Upper lobe of left lung (tissue), 6 donors: ENCODE results near the gene CCT6A. TPM values are rescaled to one million over a fixed set of nuclear protein-coding genes. Genes with fewer than 3 reads are reported as not detected.
A peak's percentile ranks its signal among the peaks of the same experiment; 100 is the strongest.

Source experiments
- ATAC-seq, 2 donors: fragments of 200-7000 bp; cut with Tn5 transposase; one replicate each; pipeline ENCODE4 v1.9.1; 2022; ENCODE audit warnings: mild to moderate bottlenecking in 2 of 2, moderate library complexity in 2 of 2; ENCODE audit not compliant: low FRiP score in 2 of 2
- DNase-seq, 2 donors: peaks; one replicate each; pipeline ENCODE4 v3.0.0-alpha.2; 2019 to 2020
- H3K27ac ChIP-seq, 4 donors: fragments of 200-600 bp; sonication (generic); one replicate each; pipeline ENCODE4 v1.5.1; 2016 to 2019
- H3K27me3 ChIP-seq, 4 donors: fragments of 200-600 bp; sonication (generic); one replicate each; pipeline ENCODE4 v1.5.1; 2017 to 2019
- H3K36me3 ChIP-seq, 4 donors: fragments of 200-600 bp; sonication (generic); one replicate each; pipeline ENCODE4 v1.5.1; 2016 to 2019
- H3K4me1 ChIP-seq, 4 donors: fragments of 200-600 bp; sonication (generic); one replicate each; pipeline ENCODE4 v1.5.1; 2018 to 2019
- H3K4me3 ChIP-seq, 4 donors: fragments of 200-600 bp; sonication (generic); one replicate each; pipeline ENCODE4 v1.5.1; 2017 to 2019; ENCODE audit warnings: mild to moderate bottlenecking in 2 of 4, moderate library complexity in 1 of 4
- H3K9me3 ChIP-seq, 4 donors: fragments of 200-600 bp; sonication (generic); one replicate each; pipeline ENCODE4 v1.5.1; 2018 to 2019
- CTCF ChIP-seq, 6 experiments: fragments of 450-650 bp in 4 of 6; fragments of 200-600 bp in 2 of 6; sonication (generic) in 2 of 6; IDR thresholded peaks; one replicate each; pipeline ENCODE4 v1.5.1; 2016 to 2019; ENCODE audit warnings: antibody characterized with exemption in 6 of 6
- EP300 ChIP-seq, 4 donors: sonication (generic); formaldehyde crosslinking; IDR thresholded peaks; one replicate each; pipeline ENCODE4 v1.5.1; 2017; ENCODE audit warnings: antibody characterized with exemption in 4 of 4, control low read depth in 2 of 4
- POLR2A ChIP-seq, 4 donors: fragments of 450-650 bp; IDR thresholded peaks; one replicate each; pipeline ENCODE4 v1.5.1; 2016 to 2017; ENCODE audit warnings: antibody characterized with exemption in 4 of 4, mild to moderate bottlenecking in 2 of 4
- POLR2AphosphoS5 ChIP-seq, 2 donors: sonication (generic); formaldehyde crosslinking; IDR thresholded peaks; one replicate each; pipeline ENCODE4 v1.5.1; 2017; ENCODE audit warnings: antibody characterized with exemption in 2 of 2
- WGBS, 2 donors: methylation state at CpG; one replicate each; pipeline ENCODE4 v1.1.5; 2017 to 2018; 5-methylcytosine and 5-hydroxymethylcytosine counted together
- total RNA-seq, 6 donors: library from RNA; depleted of rRNA in 4 of 6; stranded (reverse); fragments of >200 nt in 4 of 6; gene quantifications; one replicate each; pipeline versions ENCODE4 v1.1.0 to v1.2.1, GENCODE V29; 2016 to 2021
- donor health status: DM: no; HTN: no; CAD: no; lungs with moderate emphysema.
- donor health status: DM: no; HTN: yes; CAD: no; lungs with severe emphysema.

Gene CCT6A
- total RNA-seq, 6 donors from 2014 or later: 48.4 to 115 (median 67.6) TPM

DNA sequence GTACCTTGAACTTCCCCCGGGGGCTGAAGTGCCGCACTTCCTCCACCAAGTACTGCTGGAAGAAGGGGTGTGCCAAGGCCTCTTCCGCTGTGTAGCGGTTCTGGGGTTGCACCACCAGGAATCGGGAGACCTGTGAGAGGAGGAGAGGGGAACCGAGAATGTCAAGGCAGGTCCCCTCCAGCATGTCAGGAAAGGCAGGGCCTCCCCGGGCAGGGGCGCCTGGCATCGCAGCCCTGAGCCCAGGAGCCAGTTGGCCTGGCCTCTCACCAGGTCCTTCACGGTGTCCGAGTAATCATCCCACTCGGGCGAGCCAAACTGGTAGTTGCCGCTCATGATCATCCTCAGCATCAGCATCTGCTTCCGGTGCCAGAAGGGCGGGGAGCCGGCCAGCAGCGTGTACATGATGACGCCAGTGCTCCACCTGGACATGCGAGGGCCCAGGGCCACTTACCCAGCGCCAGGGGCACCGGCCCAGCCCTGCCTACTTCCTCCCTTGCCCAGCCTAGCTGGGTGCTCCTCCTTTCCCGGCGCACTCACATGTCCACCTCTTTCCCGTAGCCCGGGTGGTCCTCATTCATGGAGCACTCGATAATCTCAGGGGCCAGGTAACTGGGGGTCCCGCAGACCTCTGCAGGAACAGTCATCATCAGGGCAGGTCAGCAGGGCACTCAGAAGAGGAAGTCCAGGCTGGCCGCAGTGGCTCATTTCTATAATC is 30.2 kb downstream of the CCT6A start:
- peaks cover 0 to 10% (median 9%) of the 10 kb centered on the region in 4 donors for H3K4me1 ChIP-seq
- H3K36me3 ChIP-seq: peaks cover 3 to 34% (median 26%) of the 10 kb centered on the region in 4 donors
- H3K27me3 ChIP-seq: no peaks in the 10 kb centered on the region
- no peak overlapping the region for H3K27ac ChIP-seq
- no peak for TF ChIP-seq POLR2AphosphoS5 (IDR thresholded peaks at IDR 0.05)
- no peak for TF ChIP-seq CTCF (IDR thresholded peaks at IDR 0.05)
- no peak for TF ChIP-seq POLR2A (IDR thresholded peaks at IDR 0.05)
- no peak for TF ChIP-seq EP300 (IDR thresholded peaks at IDR 0.05)
- ATAC-seq: no peak
- DNase-seq: peak in 1 of 2 donors; percentile 69
- H3K4me3 ChIP-seq: no peak overlapping the region
- no peaks in the 10 kb centered on the region for H3K9me3 ChIP-seq
- WGBS, 2 donors: 91 to 95% methylated on average over 11 to 27 of the region's 29 CpGs

GRCh38 chr7:56083150-56083785 is 31.7 kb downstream of the CCT6A start:
- Histone ChIP-seq H3K27me3 (no peaks in the 10 kb centered on the region), H3K4me3 (no peak overlapping the region), H3K9me3 (no peaks in the 10 kb centered on the region), H3K4me1 (peaks cover 0 to 10% (median 9%) of the 10 kb centered on the region in 4 donors), H3K27ac (no peak overlapping the region), H3K36me3 (peaks cover 2 to 33% (median 19%) of the 10 kb centered on the region in 4 donors)
- TF ChIP-seq EP300 (IDR thresholded peaks at IDR 0.05) (no peak), POLR2AphosphoS5 (IDR thresholded peaks at IDR 0.05) (no peak), CTCF (IDR thresholded peaks at IDR 0.05) (no peak), POLR2A (IDR thresholded peaks at IDR 0.05) (no peak)
- WGBS, 2 donors: 66 to 75% methylated on average over 9 to 13 of the region's 13 CpGs
- ATAC-seq: no peak
- DNase-seq: no peak

DNA sequence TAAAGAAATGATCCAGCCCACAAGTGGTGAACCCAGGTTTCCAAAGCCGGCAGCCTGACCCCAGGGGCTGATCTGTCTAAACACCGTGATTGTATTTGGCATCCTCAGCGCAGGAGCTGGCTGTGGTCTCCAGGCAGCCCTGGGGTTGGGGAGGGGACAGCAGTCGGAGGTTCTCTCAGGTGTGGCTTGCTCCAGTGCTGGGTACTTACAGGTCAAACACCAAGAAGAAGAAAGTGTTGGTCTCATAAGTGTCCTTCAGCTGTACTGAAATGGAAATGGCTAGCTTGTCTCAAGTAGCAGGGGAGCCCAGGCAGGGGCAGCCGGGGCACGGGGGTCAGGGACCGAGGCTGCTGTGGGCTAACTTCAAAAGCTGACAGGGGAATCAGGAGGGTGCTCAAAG is 35.2 kb downstream of the CCT6A start:
- H3K4me3 ChIP-seq: no peak overlapping the region
- H3K27me3 ChIP-seq: no peaks in the 10 kb centered on the region
- DNase-seq: no peak
- no peak overlapping the region for H3K27ac ChIP-seq
- WGBS, 2 donors: 92 to 94% methylated on average over 7 of the region's 7 CpGs
- TF ChIP-seq POLR2AphosphoS5 (IDR thresholded peaks at IDR 0.05): no peak
- TF ChIP-seq EP300 (IDR thresholded peaks at IDR 0.05): no peak
- TF ChIP-seq POLR2A (IDR thresholded peaks at IDR 0.05): no peak
- TF ChIP-seq CTCF (IDR thresholded peaks at IDR 0.05): no peak
- no peaks in the 10 kb centered on the region for H3K9me3 ChIP-seq
- ATAC-seq: no peak
- H3K4me1 ChIP-seq: peaks cover 0 to 3% (median 0%) of the 10 kb centered on the region in 4 donors
- peaks cover 0 to 13% (median 3%) of the 10 kb centered on the region in 4 donors for H3K36me3 ChIP-seq

- WGBS, 2 donors: 90 to 97% methylated on average over 5 to 16 of the region's 16 CpGs
- Histone ChIP-seq H3K27ac (no peak overlapping the region), H3K4me3 (no peak overlapping the region), H3K27me3 (no peaks in the 10 kb centered on the region), H3K36me3 (peaks cover 0 to 8% (median 2%) of the 10 kb centered on the region in 4 donors), H3K9me3 (no peaks in the 10 kb centered on the region), H3K4me1 (peaks cover under 1 to 4% (median 2%) of the 10 kb centered on the region in 4 donors)
- no peak for TF ChIP-seq CTCF (IDR thresholded peaks at IDR 0.05)
- no peak for TF ChIP-seq POLR2AphosphoS5 (IDR thresholded peaks at IDR 0.05)
- TF ChIP-seq POLR2A (IDR thresholded peaks at IDR 0.05): no peak
- no peak for TF ChIP-seq EP300 (IDR thresholded peaks at IDR 0.05)
- ATAC-seq: no peak
- peak in 1 of 2 donors; percentile 67 for DNase-seq
Measured at GRCh38 chr7:56087445-56087844, 35.9 kb downstream of the CCT6A start.
